GM20000 (cell line): ENCODE measurements around the gene CLTC.

Experiments used
- DNase-seq: peaks from one replicate; pipeline ENCODE4 v3.0.0; 2012; ENCODE audit warnings: low spot score
- CTCF ChIP-seq: IDR thresholded peaks from 2 replicates; pipeline ENCODE4 v1.5.1; 2012; ENCODE audit warnings: mild to moderate bottlenecking, control low read depth; ENCODE audit errors: extremely low read depth, missing control alignments

Gene CLTC

GRCh38 chr17:59711936-59712335, 92.2 kb downstream of the CLTC start:
- no peak for TF ChIP-seq CTCF
- DNase-seq, result no peak

GRCh38 chr17:59712862-59713261, 93.2 kb downstream of the CLTC start:
- no peak for DNase-seq
- no peak for TF ChIP-seq CTCF

- no peak for DNase-seq
- no peak for TF ChIP-seq CTCF
Measured at GRCh38 chr17:59714255-59714654, 94.6 kb downstream of the CLTC start.

- no peak for TF ChIP-seq CTCF
- DNase-seq, result no peak
Measured at GRCh38 chr17:59716427-59716826, 96.7 kb downstream of the CLTC start.

- TF ChIP-seq CTCF, result no peak
- no peak for DNase-seq
Measured at GRCh38 chr17:59719526-59719925, 99.8 kb downstream of the CLTC start.

- no peak for DNase-seq
- TF ChIP-seq CTCF, result no peak
Measured at GRCh38 chr17:59722623-59723022, 102.9 kb downstream of the CLTC start.

GRCh38 chr17:59723041-59723440, 103.3 kb downstream of the CLTC start:
- no peak for DNase-seq
- no peak for TF ChIP-seq CTCF
